ENCODE results near the gene MKNK1.

Gene MKNK1

DNA sequence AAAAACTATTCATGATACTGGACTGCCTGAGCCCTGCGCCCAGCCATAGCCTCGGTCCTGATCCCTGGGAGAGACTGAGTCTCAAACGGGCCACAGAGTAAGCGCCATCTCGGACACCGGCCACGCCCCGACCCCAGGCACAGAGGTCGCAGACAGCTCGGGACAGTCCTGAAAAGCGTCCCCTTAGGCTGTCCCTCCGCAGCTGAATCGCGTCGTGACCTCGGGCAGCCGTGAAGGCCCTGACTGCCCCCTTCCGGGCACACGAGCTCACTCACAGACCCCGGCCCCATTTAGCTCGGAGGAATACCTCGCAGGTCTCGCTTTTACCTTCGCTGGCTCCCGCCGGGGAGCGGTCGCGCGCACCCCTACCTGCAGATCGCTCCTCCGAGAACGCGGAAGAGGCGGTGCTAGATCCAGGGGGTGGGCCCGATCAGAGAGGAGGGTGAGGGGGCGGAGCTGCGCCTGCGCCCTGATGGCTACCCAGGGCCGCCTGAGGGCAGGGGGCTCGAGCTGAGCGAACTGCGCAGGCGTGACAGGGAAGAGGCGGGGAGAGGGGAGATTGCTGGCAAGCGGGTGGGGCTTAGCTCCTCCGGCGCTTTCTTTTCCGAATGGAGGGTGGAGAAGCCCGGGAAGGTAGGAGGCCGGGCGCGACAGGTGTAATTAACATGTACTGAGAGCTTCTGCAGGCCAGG, at the start of gene MKNK1:
Gene MKNK1 (minus strand): TSS at position 411 of the 692 bp plus-strand sequence. CDS start 20,941 bp downstream, outside the sequence.
- Histone ChIP-seq H3K4me1 (ENCODE audit: control insufficient read depth, insufficient read depth, low read length) (peaks cover 2% of the 10 kb centered on the region; the same call in 1 of the 2 replicates), H3K9me3 (ENCODE audit: control insufficient read depth, insufficient read depth, low read depth, low read length) (no peaks in the 10 kb centered on the region), H3K27ac (ENCODE audit: extremely low read depth, low read depth, low read length) (no peak within 1 kb of the TSS), H3K4me3 (ENCODE audit: low read depth, low read length) (peak within 1 kb of the TSS; percentile 95), H3K36me3 (ENCODE audit: control insufficient read depth in 2 of 2, insufficient read depth in 1 of 2, low read length in 2 of 2) (peaks cover 0 to 8% of the 10 kb centered on the region in 2 experiments; a peak in 1 of 3 replicates)
- POLR2A ChIA-PET, result interaction anchor here (0.6 to 4.6 kb wide), 18 partner anchors 10 to 116 kb away, joined by 3 to 77 read pairs (median 4); partner anchors contain the start of genes ATPAF1, EFCAB14 and MOB3C
- CTCF ChIA-PET, result interaction anchor here (0.6 to 2.3 kb wide), 10 partner anchors 10 to 837 kb away, joined by 3 to 10 read pairs (median 4); no protein-coding TSS in a partner anchor
- TF ChIP-seq, protein P1, sequence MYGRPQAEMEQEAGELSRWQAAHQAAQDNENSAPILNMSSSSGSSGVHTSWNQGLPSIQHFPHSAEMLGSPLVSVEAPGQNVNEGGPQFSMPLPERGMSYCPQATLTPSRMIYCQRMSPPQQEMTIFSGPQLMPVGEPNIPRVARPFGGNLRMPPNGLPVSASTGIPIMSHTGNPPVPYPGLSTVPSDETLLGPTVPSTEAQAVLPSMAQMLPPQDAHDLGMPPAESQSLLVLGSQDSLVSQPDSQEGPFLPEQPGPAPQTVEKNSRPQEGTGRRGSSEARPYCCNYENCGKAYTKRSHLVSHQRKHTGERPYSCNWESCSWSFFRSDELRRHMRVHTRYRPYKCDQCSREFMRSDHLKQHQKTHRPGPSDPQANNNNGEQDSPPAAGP (tag by site-specific recombination; IDR thresholded peaks at IDR 0.05), result peak; percentile 65; the same call in 1 of the 2 replicates
- TF ChIP-seq IKZF3 (tag by site-specific recombination; IDR thresholded peaks at IDR 0.05) (peak; percentile 38; the same call in 1 of the 2 replicates), ZNF366 (tag by site-specific recombination; conservative IDR thresholded peaks at IDR 0.05) (peak; percentile 72), ZNF311 (tag by site-specific recombination; IDR thresholded peaks at IDR 0.05; ENCODE audit: borderline replicate concordance) (no peak), ZNF544 (tag by site-specific recombination; IDR thresholded peaks at IDR 0.05) (no peak), SP3 (tag by site-specific recombination; IDR thresholded peaks at IDR 0.05) (peak; percentile 96), KLF9 (tag by site-specific recombination; IDR thresholded peaks at IDR 0.05; ENCODE audit: low read depth) (peak; percentile 65; the same call in 1 of the 2 replicates), ZBTB17 (tag by site-specific recombination; IDR thresholded peaks at IDR 0.05) (peak; percentile 83), ZFHX2 (tag by site-specific recombination; conservative IDR thresholded peaks at IDR 0.05) (peak; percentile 64), ZNF558 (tag by site-specific recombination; IDR thresholded peaks at IDR 0.05) (no peak), ZNF777 (tag by site-specific recombination; IDR thresholded peaks at IDR 0.05; ENCODE audit: borderline replicate concordance) (no peak), ZBTB48 (tag by site-specific recombination; IDR thresholded peaks at IDR 0.05) (peak; percentile 74; the same call in 1 of the 2 replicates), ZNF549 (tag by site-specific recombination; IDR thresholded peaks at IDR 0.05) (no peak), ZNF350 (tag by site-specific recombination; IDR thresholded peaks at IDR 0.05) (no peak), PRDM1 (tag by site-specific recombination; IDR thresholded peaks at IDR 0.05) (peak; percentile 47; the same call in 1 of the 2 replicates), ZNF610 (tag by site-specific recombination; IDR thresholded peaks at IDR 0.05; ENCODE audit: borderline replicate concordance) (no peak), KLF10 (tag by site-specific recombination; IDR thresholded peaks at IDR 0.05) (no peak; the same call in 1 of the 2 replicates), ZSCAN4 (tag by site-specific recombination; IDR thresholded peaks at IDR 0.05) (no peak), ZNF266 (tag by site-specific recombination; IDR thresholded peaks at IDR 0.05; ENCODE audit: low read depth) (no peak), ZNF335 (tag by site-specific recombination; conservative IDR thresholded peaks at IDR 0.05) (peak; percentile 68), ZNF501 (tag by site-specific recombination; IDR thresholded peaks at IDR 0.05) (peak; percentile 74; the same call in 1 of the 2 replicates), GLIS1 (tag by site-specific recombination; IDR thresholded peaks at IDR 0.05) (peak; percentile 70), INSM2 (tag by site-specific recombination; IDR thresholded peaks at IDR 0.05) (0 out of 2 replicates have a peak, but pooled peaks have one; percentile 11)
- TF ChIP-seq, protein P2, sequence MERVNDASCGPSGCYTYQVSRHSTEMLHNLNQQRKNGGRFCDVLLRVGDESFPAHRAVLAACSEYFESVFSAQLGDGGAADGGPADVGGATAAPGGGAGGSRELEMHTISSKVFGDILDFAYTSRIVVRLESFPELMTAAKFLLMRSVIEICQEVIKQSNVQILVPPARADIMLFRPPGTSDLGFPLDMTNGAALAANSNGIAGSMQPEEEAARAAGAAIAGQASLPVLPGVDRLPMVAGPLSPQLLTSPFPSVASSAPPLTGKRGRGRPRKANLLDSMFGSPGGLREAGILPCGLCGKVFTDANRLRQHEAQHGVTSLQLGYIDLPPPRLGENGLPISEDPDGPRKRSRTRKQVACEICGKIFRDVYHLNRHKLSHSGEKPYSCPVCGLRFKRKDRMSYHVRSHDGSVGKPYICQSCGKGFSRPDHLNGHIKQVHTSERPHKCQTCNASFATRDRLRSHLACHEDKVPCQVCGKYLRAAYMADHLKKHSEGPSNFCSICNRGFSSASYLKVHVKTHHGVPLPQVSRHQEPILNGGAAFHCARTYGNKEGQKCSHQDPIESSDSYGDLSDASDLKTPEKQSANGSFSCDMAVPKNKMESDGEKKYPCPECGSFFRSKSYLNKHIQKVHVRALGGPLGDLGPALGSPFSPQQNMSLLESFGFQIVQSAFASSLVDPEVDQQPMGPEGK (tag by site-specific recombination; IDR thresholded peaks at IDR 0.05), result peak; percentile 82
- TF ChIP-seq, protein P3, sequence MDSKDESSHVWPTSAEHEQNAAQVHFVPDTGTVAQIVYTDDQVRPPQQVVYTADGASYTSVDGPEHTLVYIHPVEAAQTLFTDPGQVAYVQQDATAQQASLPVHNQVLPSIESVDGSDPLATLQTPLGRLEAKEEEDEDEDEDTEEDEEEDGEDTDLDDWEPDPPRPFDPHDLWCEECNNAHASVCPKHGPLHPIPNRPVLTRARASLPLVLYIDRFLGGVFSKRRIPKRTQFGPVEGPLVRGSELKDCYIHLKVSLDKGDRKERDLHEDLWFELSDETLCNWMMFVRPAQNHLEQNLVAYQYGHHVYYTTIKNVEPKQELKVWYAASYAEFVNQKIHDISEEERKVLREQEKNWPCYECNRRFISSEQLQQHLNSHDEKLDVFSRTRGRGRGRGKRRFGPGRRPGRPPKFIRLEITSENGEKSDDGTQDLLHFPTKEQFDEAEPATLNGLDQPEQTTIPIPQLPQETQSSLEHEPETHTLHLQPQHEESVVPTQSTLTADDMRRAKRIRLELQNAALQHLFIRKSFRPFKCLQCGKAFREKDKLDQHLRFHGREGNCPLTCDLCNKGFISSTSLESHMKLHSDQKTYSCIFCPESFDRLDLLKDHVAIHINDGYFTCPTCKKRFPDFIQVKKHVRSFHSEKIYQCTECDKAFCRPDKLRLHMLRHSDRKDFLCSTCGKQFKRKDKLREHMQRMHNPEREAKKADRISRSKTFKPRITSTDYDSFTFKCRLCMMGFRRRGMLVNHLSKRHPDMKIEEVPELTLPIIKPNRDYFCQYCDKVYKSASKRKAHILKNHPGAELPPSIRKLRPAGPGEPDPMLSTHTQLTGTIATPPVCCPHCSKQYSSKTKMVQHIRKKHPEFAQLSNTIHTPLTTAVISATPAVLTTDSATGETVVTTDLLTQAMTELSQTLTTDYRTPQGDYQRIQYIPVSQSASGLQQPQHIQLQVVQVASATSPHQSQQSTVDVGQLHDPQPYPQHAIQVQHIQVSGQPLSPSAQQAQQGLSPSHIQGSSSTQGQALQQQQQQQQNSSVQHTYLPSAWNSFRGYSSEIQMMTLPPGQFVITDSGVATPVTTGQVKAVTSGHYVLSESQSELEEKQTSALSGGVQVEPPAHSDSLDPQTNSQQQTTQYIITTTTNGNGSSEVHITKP (tag by site-specific recombination; IDR thresholded peaks at IDR 0.05), result peak; percentile 89
- TF ChIP-seq, protein P4, sequence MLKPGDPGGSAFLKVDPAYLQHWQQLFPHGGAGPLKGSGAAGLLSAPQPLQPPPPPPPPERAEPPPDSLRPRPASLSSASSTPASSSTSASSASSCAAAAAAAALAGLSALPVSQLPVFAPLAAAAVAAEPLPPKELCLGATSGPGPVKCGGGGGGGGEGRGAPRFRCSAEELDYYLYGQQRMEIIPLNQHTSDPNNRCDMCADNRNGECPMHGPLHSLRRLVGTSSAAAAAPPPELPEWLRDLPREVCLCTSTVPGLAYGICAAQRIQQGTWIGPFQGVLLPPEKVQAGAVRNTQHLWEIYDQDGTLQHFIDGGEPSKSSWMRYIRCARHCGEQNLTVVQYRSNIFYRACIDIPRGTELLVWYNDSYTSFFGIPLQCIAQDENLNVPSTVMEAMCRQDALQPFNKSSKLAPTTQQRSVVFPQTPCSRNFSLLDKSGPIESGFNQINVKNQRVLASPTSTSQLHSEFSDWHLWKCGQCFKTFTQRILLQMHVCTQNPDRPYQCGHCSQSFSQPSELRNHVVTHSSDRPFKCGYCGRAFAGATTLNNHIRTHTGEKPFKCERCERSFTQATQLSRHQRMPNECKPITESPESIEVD (tag by site-specific recombination; IDR thresholded peaks at IDR 0.05), result no peak

Measured in HEK293 (cell line).